Activated CD8-positive, alpha-beta memory T cell treated with anti-CD3 and anti-CD28 coated beads, Interleukin-2, amount 50 U/mL, for 24 hours (primary cell): ENCODE data around the gene ATR.
"Not testable (repeated sequence)": the region's sequence is repeated elsewhere in the genome, so short reads cannot be mapped to it uniquely, and the experiment has no call there.

ENCODE experiments used
- DNase-seq: peaks from one replicate; pipeline ENCODE4 v3.0.0-alpha.2; 2020; ENCODE audit errors: extremely low read depth

ATR gene

DNA sequence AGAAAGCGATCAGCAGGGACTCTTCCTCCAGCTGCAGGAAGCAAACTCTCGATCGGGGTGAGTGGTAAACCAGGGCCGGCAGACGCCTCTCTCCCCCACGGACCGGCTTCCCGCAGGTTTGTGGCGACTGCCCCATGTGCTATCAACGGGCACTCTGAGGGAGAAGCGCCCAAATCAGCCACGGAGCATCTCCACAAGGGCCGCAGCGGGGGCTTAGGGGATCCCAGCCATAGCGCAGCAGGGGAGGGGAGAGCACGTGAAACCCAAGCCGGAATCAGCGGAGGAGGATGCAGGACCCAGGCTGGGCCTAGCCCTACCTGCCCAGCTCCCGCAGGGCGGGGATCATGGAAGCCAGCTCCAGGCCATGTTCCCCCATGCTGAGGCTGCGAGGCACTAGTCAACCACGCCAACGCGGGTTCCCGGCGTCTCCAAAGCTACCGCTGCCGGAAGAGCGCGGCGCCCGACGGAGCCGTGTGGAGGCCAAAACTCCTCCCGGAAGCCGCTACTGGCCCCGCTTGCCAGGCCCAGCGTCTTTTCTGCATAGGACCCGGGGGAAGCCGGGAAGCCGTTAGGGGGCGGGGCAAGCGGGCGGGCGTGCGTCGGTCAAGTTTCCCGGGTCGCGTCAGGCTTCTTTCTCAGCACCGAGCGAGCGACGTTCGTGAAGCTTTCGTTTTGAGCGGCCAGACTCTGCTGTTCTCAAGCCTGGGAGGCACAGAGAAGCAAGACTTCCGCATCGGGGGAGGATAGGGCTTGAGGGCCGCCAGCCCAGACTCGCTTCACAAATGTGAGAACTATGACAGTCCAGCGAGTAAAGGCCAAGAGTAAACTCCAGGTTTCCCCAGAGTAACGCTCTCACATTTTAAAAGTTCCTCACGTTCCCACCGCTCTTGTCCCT lies at the start of gene ATR:
Gene ATR, minus strand, starts transcription at position 405 of the 895 bp plus-strand sequence. Its CDS starts 29 bp downstream, at position 376.
- peak; percentile 93 for DNase-seq

DNA sequence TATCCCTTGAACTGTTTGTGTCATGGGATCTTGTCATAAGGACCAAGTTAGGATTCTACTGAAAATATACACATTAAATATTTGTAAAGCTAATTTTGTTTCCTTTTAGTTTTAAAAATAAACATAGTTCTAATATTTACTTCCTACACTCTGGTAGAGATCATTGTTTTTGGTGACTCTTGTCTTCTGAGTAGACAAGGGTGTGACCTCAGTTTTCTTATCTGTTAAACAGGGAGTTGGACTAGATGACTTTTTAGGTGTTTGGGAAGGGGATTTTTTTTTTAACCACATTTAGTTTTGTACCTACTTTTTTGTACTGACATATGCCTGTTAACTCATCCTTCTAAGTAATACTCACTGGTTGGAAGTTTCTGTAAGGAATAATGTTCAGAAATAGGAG lies 48.4 kb upstream of the ATR start:
- no peak for DNase-seq

DNA sequence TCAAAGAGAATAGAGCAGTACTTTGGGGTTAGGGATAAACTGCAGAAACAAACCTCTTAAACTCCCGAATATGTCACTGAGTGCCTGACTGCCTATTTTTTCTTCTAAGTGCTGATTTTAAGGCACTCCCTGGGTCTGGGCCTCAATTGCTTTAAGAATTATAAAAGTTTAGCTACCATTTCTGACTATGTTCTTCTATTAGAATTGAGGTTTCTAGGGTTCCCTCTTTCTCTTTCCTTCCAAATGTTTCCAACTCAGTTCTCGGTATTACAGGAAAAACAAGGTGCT lies 46.6 kb upstream of the ATR start:
- DNase-seq = no peak

DNA sequence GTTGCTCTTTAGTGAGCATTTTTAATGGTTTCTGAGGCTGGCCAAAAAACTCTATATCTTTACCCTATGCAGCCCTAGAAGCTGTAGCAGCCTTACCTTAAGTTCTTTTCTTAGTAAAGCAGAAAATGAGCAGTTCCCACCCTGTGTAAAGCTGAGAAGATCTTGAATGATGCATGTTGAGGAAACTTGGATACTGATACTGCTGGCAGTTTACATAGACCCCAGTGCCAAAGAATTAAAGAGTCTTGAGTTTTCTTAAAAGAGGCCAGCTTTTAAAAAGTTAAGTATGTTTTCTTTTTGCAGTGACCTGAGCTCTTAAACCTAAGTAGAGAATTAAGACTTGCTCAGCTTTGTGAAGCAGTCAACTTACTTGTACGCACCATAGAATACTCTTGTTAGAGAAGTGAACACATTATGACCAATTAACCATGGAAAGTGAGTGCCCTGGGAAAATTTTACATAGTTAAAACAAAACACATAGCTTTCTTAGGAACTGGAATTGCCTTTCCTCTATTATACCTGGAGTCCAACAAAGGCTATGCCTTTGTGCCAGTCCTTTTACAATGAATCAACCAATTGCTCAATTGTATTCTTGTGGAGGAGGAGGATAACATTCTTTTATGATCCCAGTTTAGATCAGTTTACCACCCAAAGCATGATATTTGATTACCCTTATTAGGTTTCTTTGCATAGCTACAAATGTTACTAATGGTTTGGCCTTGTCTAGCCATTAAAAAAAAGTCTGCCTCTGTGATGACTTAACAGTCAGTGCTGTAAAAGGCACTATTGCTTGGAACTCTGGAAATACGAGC lies 46.0 kb upstream of the ATR start:
- no peak for DNase-seq

DNA sequence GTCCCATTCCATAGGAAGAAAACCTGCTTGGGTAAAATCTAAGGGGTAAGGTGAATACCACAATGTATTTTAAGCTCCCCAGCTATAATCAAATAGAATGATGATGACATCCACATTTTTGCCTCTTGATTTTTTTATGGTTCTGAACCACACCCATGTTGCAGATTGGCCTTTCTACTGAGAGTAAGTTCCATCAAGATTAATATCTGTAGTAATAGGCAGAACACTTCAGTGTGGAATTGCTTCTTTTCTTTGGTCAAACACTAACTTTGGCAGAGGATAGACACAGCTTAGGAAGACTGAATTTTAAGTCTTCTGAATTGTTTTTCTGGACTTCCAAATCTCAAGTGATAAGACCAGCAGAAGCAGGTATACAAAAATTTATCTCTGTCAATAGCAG lies 44.7 kb upstream of the ATR start:
- DNase-seq = no peak

DNA sequence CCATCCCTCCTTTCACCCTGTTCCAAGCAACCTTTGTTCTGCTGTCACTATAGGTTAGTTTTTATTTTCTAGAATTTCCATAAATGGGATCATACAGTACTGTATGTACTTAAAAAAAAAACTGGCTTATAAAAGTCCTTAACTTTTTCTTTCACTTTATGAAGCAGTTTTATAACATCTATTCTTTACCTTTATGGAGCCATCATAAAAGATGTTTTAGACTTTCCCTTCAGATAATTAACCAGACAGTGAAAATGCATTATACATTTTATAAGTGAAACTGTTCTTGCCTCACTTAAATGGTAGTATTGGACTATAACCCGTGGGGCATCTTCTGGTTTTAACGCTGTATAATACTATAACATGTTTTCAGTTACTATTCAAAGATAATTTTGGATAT lies 43.9 kb upstream of the ATR start:
- no peak for DNase-seq

DNA sequence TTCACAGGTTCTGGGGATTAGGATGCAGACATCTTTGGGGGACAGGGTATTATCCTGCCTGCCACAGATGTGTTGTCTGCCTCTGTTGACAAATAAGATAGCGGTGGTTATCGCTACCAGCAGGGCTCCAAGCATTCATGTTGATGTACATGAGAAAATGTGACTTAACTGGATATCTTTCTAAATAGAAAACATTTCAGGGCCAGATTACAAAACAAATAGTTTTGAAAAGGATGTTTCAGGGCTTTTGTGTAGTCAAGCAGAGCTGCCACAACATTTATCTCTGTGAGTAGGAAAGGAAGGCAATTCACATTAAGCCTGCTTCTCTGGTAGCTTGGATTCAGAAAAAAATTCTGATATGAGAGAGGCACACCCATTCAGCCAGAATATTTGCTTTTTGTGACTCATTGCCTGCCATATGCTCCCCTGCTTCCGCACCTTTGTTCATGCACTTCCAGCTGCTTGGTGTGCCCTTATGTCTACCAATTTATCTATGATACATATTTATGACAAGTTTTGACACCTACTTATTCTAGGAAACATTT lies 40.5 kb upstream of the ATR start:
- no peak for DNase-seq

DNA sequence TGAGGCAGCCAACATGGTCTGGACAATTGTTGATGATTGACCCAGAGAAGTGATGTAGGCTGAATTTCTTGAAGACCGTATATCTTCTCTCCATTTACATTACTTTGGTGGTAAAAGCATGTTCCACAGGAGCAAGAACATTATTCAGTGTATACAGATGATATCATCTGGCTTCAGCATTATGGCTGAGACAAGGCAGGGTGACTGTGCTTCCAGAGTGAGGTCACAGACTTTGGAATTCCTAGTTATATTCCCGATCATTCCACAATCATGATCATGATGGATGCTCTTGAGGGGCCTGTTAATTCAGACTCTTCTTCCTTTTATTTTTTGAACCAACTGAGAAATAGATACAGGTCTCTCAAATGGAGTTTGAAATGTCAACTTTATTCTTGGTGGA lies 36.6 kb upstream of the ATR start:
- DNase-seq = no peak

DNA sequence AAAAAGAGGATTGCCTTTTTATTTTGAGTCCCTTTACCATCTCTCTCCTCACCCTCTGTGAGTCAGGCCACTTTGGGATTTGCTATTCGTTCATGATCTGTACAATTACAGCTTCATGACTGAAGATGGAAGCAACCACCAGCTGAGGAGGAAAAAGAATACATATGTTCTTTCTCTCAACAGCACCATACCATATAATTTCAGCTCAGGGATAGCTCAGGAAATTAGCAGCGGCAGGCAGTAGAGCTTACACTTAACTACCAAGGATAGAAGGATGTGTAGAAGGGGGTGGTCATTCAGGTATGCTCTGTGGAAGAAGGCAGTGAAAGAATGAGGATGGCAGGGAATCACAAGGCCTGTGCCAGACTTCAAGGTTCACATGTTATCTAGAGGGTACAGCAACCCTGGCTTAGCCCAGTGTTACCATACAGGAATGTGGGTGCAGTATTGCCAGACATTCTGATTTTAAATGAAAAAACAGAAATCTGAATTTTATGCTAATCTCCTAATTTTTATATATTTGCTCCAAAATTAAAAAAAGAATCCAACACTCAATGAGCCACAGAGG lies 35.6 kb upstream of the ATR start:
- DNase-seq = no peak

DNA sequence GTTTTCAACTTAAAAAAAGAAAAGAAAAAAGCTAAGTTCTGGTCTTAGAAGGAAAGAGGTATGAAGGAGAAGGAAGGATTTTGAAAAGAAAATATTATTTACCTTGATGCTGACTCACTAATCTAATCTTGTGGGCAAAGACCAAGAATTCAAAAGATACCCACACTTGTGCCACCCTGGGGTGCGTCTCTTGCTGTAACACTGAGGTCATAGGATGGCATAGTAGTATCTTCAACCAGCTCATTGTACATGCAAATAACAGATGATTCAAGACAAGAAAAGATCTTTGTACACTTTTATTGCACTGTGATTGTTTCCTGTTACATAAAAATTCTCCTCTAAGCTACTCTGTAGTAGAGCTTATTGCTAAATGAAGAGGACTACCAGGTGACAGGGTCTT lies 35.0 kb upstream of the ATR start:
- DNase-seq = no peak

DNA sequence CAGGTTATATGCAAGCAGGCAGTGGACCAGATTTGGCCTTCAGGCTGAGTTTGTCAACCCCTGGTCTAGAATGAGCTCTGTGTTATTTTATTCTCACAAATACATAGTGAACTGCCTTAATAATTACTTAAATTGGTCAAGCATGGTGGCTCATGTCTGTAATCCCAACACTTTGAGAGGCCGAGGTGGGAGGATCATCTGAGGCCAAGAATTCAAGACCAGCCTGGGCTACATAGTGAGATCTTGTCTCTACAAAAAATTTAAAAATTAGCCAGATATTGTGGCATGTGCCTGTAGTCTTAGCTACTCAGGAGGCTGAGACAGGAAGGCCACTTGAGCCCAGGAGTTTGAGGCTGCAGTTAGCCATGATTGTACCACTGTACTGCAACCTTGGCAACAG lies 32.7 kb upstream of the ATR start:
- DNase-seq = no peak

DNA sequence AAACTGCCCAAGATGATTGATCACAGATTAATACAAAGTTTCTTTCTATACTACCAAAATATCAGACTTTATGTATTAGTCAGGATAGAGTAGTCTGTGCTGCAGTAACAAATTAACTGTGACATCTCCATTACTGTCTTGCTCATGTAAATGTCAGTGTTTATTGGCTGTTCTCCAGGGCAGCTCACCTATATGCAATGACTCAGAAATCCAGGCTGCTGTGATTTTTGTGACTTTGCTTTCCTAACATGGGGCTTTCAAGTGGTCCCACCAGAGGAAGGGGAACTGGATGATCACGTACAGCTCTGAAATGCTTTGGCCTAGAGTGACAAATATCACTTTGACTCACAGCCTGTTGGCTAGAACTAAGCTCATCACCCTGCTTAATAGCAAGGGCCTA lies 30.6 kb upstream of the ATR start:
- DNase-seq = no peak

DNA sequence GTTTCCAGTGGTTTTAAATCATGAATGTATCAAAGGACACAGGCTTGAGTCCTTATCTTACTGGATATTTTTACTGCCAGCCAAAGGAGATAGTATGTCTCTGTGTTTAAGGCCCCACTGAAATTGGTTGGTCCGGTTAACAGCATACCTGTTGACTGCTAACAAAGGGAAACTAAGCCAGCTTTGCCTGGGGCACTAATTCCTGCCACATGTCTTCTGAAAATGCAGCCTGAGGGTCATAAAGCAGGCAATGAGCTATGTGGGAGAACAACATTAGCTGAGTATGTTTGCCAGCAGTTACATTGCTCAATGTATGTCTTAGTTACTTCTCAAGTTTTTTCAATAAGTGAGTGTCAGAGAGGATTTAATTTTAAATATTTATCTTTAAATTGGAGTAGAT lies 30.1 kb upstream of the ATR start:
- no peak for DNase-seq

DNA sequence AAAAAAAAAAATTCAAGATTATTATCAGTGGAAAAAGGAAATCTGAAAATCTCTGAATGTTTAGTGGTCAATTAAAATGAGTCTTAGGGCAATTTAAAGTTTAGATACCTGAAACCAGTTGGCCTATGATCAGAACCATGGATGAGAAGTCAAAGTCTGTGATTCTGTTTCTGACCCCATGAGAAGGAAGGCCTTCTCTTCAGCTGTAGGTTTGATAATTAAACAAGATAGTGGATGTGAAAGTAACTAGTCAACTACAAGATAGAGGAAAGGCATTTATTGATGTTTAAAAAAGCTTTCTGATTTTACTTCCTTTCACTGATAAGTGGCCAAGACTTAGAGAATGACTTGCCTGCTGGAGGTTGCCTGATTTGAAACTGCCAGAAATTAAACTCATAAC lies 26.4 kb upstream of the ATR start:
- no peak for DNase-seq

DNA sequence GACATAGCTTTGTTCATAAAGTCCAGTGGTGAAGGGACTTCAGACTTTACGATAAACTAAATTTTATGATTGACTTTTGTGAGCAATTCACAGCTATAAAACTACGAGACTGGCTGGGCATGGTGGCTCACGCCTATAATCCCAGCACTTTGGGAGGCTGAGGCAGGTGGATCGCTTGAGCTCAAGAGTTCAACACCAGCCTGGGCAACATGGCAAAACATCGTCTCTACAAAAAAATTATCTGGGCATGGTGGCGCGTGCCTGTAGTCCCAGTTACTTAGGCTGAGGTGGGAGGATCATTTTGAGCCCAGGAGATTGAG lies 24.8 kb upstream of the ATR start:
- not testable (repeated sequence) for DNase-seq

DNA sequence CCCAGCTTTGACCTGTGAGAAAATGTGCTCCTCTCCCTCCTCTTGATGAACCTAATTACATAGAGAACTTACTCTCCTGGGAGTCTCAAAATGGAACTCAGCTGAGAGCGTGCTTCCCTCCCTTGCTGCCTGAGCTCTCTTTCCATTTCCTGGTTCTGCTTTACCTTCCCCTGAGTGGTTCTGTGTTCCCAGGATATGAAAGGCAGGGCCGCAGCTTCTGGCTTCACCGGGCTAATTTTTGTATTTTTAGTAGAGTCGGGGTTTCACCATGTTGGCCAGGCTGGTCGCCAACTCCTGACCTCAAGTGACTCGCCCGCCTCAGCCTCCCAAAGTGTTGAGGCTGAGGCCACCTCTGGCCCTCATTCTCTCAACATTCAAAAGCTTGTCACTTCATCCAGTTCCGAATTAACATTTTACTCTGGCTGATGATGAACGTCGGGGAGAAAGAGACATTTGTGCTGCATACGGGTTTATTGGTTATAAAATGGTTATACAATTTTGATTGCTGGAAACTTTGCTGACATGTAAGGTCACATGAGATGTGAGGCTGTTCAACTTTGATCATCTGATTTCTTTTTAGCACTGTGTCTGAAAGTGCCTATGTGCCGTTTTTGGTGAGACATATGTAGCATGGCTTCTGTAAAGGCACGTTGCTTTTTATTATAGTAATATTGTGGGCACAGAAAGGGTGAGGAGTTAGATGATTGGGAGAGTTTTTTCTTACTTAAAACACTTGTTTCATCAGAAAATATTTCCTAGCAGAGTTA lies 24.3 kb upstream of the ATR start:
- no peak for DNase-seq

DNA sequence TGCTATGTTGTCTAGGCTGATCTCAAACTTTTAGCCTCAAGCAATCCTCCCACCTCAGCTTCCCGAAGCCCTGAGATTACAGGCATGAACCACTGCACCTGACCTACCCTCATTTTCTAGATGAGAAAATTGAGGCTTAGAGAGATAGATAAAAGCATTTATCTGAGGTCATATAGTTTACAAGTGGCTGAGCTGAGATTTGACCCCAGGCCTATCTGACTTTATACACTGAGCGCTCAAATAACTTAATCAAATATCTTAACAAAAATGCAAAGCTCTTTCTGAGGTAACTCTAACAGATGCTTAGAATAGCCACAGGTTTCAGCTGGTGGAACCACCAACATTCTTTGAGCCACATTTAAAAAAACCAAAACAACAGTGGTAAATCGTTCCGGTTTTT lies 23.2 kb upstream of the ATR start:
- DNase-seq = no peak

DNA sequence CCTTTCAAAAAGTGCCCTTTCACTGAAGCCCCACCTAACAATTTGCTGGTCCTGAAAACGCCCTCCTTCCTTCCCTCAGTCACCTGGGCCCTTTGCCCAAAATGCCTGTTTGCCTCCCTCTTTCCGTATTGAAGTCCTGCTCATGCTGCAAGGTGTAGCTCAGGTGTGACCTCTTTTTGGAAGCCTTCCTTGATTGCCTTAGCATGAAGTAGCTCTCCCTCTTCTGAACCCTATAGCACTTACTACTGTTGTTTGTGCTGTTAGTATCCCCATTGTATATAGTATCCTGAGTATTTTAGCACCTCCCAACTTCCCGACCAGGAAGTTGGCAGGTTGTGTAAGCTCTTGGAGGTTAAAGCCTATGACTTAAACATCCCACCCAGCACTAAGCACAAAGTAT lies 19.4 kb upstream of the ATR start:
- no peak for DNase-seq

DNA sequence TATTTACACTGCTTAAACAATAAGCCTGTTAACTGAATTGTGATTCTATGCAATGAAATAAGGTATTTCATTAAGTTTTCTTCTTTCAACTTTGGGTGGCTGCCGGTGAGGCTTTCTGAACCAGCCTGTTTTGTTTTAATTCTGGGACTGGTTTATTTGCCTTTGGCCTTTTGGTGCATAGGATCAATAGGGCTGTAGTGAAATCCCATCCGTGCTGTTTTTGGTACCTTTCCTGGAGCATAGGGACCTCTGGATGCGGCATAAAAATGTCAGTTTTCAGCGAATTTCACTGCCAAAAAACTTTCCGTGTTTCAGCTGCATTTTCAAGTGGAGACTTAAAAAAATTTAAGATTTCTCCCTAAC lies 18.2 kb upstream of the ATR start:
- DNase-seq = no peak

DNA sequence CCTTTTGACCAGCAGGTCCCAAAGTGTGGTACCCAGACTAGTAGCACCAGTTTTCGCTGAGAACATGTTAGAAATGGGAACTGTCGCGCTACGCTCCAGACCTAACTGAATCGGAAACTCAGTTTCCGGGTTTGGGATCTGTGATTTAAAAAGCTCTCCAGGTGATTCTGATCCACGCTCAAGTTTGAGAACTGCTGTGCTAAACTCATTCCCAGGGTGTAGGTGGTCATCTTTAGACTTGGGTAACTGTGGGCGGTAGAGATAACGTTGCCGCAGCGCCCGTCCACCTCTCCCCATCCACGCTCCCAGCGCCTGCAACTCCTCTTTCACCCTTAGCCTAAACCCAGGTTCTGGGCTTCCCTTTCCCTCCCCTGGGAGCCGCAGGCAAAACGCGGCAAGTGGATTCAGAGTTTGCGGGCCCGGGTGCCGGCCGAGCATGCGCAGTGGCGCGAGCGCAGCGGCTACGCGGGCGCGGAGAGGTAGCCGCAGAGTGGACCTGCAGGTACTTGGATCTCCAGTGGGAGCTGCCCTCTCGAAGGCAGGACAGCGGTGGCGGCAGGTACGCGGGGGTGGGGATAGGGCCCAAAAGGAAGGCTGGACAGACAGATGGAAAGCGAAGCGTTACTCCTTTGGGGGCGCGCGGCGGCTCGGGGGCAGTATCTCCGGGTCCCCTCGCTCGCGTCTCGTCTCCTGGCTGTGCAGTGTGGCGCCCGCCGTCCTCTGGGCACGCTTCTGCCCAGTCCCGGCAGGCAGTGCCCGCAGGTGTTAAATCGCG lies 17.6 kb upstream of the ATR start, which contains the start of gene PLS1:
Gene PLS1, plus strand, starts transcription at position 443 of the 775 bp plus-strand sequence. CDS start 67,845 bp downstream, outside the sequence.
- peak; percentile 64 for DNase-seq

DNA sequence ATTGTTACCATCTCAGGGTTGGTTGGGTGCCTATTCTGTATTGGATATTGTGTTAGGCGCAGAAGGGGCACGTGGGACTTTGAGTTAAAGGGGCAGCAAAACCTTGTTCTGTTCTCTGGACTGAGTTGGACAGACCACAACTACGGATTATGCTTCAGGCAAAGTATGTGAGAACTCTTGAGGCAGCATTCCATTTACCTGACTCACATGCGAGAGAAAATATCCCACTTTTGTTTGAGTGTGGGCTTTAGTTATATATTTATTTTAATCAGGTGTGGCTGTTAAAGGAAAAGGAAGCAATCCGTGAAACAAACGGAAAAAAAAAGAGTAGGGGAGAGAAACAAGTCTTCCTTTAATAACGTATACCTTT lies 17.0 kb upstream of the ATR start:
- no peak for DNase-seq
